Suprapubic skin (tissue), 4 donors: ENCODE measurements around the gene ATP6V0D1. TPM values are rescaled to one million over a fixed set of nuclear protein-coding genes. Genes with fewer than 3 reads are reported as not detected.

Experiments used
- DNase-seq, 2 donors: peaks; one replicate each; pipeline ENCODE4 v3.0.0-alpha.2; 2019; ENCODE audit warnings: low spot score in 2 of 2
- H3K27ac ChIP-seq: fragments of 200-600 bp; sonication (generic); one replicate; pipeline ENCODE4 v1.5.1; 2019
- H3K27me3 ChIP-seq: fragments of 200-600 bp; sonication (generic); one replicate; pipeline ENCODE4 v1.5.1; 2019
- H3K36me3 ChIP-seq: fragments of 200-600 bp; sonication (generic); one replicate; pipeline ENCODE4 v1.5.1; 2019
- H3K4me1 ChIP-seq: fragments of 200-600 bp; sonication (generic); one replicate; pipeline ENCODE4 v1.5.1; 2019
- H3K4me3 ChIP-seq: fragments of 200-600 bp; sonication (generic); one replicate; pipeline ENCODE4 v1.5.1; 2019; ENCODE audit warnings: mild to moderate bottlenecking
- H3K9me3 ChIP-seq: fragments of 200-600 bp; sonication (generic); one replicate; pipeline ENCODE4 v1.5.1; 2019
- EP300 ChIP-seq: sonication (generic); formaldehyde crosslinking; IDR thresholded peaks from one replicate; pipeline ENCODE4 v1.6.1; 2017; ENCODE audit warnings: antibody characterized with exemption
- POLR2A ChIP-seq, 2 donors: fragments of 450-650 bp; IDR thresholded peaks; one replicate each; pipeline ENCODE4 v1.6.1; 2017; ENCODE audit warnings: antibody characterized with exemption in 2 of 2, mild to moderate bottlenecking in 2 of 2, moderate library complexity in 2 of 2
- POLR2AphosphoS5 ChIP-seq, 3 donors: sonication (generic); formaldehyde crosslinking; IDR thresholded peaks; one replicate each; pipeline ENCODE4 v1.6.1; 2017; ENCODE audit warnings: antibody characterized with exemption in 3 of 3
- WGBS: methylation state at CpG from one replicate; pipeline ENCODE4 v1.1.5; 2018; 5-methylcytosine and 5-hydroxymethylcytosine counted together
- total RNA-seq, 4 donors: library from RNA; depleted of rRNA; stranded (reverse); fragments of >200 nt; gene quantifications; one replicate each; pipeline ENCODE4 v1.1.0, GENCODE V29; 2016
- TF ChIP-seq, protein P1 (sequence below), 2 donors: fragments of 200-600 bp in 1 of 2; fragments of 450-650 bp in 1 of 2; sonication (generic) in 1 of 2; IDR thresholded peaks; one replicate each; pipeline ENCODE4 v1.5.1; 2016 to 2019; ENCODE audit warnings: antibody characterized with exemption in 2 of 2, mild to moderate bottlenecking in 1 of 2, moderate library complexity in 1 of 2

Gene ATP6V0D1
- total RNA-seq, 4 donors from 2014 or later, result 90.0 to 134 (median 110) TPM

DNA sequence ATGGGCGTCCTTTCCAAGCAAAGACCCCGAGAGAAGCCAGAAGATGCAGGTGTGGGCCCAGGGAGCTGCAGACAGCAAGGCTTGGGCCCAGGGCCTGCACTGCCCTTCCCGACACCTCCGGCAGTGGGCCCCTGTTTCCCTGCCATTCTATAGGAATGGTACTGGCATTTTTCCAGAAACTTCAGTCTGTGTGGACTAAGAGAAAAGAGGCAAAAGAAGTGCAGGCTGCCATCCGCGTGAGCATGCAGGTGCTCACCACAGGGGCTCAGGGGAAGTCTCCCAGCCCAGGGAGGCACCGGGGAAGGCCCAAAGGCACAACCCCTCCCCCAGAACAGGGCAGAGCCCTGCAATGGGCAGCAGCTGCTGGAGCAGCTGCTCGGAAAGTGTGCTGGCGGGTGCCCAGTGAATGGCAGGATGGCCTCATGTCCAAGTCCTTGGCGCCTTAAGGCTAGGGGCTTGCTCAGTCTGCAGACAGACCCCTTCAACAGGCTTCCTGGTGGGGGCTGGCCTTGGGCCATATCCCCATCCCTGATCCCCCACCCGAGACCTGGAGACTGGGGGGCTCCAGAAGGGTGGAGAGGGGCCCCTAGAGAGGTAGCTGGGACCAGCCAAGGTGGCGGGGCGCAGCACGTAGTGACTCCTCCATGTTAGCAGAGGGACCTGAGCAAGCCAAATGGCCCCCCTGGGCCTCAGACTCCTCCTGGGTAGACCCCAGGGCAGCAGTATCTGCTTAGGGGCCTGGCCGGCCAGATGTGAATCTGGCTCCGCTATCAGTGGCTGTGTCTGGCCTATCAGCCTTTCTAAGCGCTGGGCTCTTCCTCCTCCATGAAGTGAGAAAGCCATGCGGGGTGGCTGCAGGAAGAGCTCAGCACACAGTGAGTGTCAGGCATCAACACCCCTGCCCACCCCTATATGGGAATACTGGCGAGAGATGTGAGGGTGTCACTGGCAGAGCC, 80.9 kb downstream of the ATP6V0D1 start:
- Histone ChIP-seq H3K27me3 (no peaks in the 10 kb centered on the region), H3K36me3 (no peaks in the 10 kb centered on the region), H3K9me3 (no peaks in the 10 kb centered on the region), H3K4me1 (peaks cover 75% of the 10 kb centered on the region), H3K27ac (no peak overlapping the region), H3K4me3 (no peak overlapping the region)
- WGBS, result 67% methylated on average over 15 of the region's 19 CpGs
- peak in 1 of 2 donors; percentile 63 for DNase-seq
- TF ChIP-seq EP300 (no peak), POLR2A (IDR thresholded peaks at IDR 0.05) (no peak), POLR2AphosphoS5 (IDR thresholded peaks at IDR 0.05) (no peak)
- TF ChIP-seq, protein P1, sequence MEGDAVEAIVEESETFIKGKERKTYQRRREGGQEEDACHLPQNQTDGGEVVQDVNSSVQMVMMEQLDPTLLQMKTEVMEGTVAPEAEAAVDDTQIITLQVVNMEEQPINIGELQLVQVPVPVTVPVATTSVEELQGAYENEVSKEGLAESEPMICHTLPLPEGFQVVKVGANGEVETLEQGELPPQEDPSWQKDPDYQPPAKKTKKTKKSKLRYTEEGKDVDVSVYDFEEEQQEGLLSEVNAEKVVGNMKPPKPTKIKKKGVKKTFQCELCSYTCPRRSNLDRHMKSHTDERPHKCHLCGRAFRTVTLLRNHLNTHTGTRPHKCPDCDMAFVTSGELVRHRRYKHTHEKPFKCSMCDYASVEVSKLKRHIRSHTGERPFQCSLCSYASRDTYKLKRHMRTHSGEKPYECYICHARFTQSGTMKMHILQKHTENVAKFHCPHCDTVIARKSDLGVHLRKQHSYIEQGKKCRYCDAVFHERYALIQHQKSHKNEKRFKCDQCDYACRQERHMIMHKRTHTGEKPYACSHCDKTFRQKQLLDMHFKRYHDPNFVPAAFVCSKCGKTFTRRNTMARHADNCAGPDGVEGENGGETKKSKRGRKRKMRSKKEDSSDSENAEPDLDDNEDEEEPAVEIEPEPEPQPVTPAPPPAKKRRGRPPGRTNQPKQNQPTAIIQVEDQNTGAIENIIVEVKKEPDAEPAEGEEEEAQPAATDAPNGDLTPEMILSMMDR (IDR thresholded peaks at IDR 0.05), result no peak

DNA sequence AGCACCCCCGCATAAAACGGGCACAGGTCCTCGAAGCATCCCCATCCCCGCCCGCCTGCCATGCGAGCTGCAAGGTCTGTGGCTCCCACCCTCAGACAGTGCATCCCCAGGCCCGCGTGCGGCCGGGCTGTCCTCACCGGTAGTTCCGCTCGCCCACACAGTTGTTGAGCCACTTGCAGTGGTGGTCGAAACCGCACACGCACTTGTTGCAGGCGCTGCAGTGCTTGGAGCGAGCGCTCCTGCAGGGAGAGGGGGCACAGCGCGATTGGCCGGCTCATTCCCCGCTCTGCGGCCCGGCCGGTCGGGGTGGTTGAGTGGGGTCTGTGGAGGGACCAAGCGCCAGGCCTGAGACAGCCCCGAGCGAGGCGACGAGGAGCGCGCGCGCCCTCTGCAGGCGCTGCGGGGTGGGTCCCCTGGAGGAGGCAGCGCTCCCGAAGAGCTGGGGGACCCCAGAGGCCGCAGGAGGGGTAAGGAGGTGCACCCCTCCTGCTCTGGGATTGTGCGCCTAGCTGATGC, 81.7 kb downstream of the ATP6V0D1 start:
- Histone ChIP-seq H3K36me3 (no peaks in the 10 kb centered on the region), H3K27me3 (no peaks in the 10 kb centered on the region), H3K27ac (no peak overlapping the region), H3K4me1 (peaks cover 75% of the 10 kb centered on the region), H3K4me3 (no peak overlapping the region), H3K9me3 (no peaks in the 10 kb centered on the region)
- peak in 1 of 2 donors; percentile 72 for DNase-seq
- 32% methylated on average over 19 of the region's 42 CpGs for WGBS
- TF ChIP-seq POLR2A (IDR thresholded peaks at IDR 0.05), result no peak
- TF ChIP-seq, protein P1 (IDR thresholded peaks at IDR 0.05), result peak; percentile 48 to 65

- Histone ChIP-seq H3K27ac (no peak overlapping the region), H3K4me3 (no peak overlapping the region), H3K27me3 (no peaks in the 10 kb centered on the region), H3K9me3 (no peaks in the 10 kb centered on the region), H3K36me3 (no peaks in the 10 kb centered on the region), H3K4me1 (peaks cover 75% of the 10 kb centered on the region)
- WGBS, result 84% methylated on average over 15 of the region's 19 CpGs
- no peak for TF ChIP-seq POLR2A (IDR thresholded peaks at IDR 0.05)
- TF ChIP-seq, protein P1 (IDR thresholded peaks at IDR 0.05), result no peak
- no peak for TF ChIP-seq EP300
- TF ChIP-seq POLR2AphosphoS5 (IDR thresholded peaks at IDR 0.05), result no peak
- DNase-seq, result peak in 1 of 2 donors; percentile 62
Observed at GRCh38 chr16:67398546-67399217, 82.3 kb downstream of the ATP6V0D1 start.

DNA sequence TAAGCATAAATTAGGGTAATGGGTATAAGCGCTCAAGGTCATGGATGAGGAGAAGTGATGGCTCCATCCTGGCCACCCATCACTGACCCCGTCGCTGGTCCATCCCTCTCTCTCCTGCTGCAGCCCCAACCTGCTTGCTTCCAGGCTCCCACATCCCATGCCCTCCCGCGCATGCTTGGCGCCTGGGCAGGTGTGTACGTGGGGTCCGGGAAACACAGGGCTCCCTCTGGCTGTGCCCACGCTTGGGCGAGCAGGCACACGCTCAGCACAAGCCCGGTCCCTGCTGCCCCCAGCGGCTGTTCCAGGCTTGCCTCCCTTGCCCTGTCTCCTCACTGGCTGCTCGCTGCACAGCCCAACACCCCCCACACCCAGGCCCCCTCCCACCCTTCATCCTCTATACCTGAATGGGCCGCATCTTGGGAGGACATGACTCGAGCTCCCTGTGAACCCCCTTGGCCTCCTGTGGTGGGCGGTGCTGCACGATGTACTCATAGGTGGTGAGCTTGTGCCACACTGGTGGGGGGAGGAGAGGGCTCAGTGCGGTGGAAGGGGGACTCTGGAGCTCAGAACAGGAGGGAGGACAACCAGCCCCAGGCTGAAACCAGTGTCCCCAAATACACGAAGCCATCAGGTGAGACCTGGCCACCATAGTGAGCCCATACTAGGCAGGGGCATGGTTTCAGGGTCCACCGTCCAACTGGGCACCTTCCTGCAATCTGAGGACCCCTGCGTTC, 83.0 kb downstream of the ATP6V0D1 start:
- peak in 1 of 2 donors; percentile 72 for DNase-seq
- WGBS, result 68% methylated on average over 8 of the region's 22 CpGs

More for the DNA sequence above, 83.0 kb downstream of the ATP6V0D1 start:
- no peaks in the 10 kb centered on the region for H3K9me3 ChIP-seq
- H3K4me3 ChIP-seq, result no peak overlapping the region
- TF ChIP-seq, protein P1 (IDR thresholded peaks at IDR 0.05), result peak in 1 of 2 donors; percentile 51
- TF ChIP-seq POLR2AphosphoS5 (IDR thresholded peaks at IDR 0.05) (no peak), POLR2A (IDR thresholded peaks at IDR 0.05) (no peak), EP300 (no peak)
- no peaks in the 10 kb centered on the region for H3K36me3 ChIP-seq
- no peaks in the 10 kb centered on the region for H3K27me3 ChIP-seq
- H3K27ac ChIP-seq, result peak overlapping the region; percentile 85
- H3K4me1 ChIP-seq, result peaks cover 78% of the 10 kb centered on the region
